SHP77 (cell line): Measurements from ENCODE around the gene PLPP1.

Experiments
- DNase-seq, 2 experiments: peaks; one replicate each; lab custom pipeline; 2025; lab: John Stamatoyannopoulos, UW

PLPP1 gene

GRCh38 chr5:55406292-55406691 lies 128.5 kb downstream of the PLPP1 start:
- DNase-seq: no peak

DNA sequence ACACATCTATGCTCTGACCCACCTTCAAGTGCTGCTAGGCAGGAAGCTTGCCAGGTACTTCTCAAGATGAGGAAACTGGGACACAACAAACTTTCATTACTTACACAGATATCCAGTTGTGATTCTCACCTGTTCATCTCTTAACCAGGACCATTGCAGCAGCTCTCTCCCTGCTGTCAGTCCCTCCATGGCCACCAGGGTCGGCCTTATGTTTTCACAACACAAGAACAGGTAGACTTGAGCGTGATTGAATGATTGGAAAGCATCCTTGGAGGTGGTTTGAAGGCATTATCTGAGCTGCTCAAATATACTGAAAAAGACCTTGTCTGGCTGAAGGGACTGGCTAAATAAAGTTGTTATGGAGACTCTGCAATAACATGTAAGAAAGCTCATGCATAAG lies 132.6 kb downstream of the PLPP1 start:
- DNase-seq: no peak

DNA sequence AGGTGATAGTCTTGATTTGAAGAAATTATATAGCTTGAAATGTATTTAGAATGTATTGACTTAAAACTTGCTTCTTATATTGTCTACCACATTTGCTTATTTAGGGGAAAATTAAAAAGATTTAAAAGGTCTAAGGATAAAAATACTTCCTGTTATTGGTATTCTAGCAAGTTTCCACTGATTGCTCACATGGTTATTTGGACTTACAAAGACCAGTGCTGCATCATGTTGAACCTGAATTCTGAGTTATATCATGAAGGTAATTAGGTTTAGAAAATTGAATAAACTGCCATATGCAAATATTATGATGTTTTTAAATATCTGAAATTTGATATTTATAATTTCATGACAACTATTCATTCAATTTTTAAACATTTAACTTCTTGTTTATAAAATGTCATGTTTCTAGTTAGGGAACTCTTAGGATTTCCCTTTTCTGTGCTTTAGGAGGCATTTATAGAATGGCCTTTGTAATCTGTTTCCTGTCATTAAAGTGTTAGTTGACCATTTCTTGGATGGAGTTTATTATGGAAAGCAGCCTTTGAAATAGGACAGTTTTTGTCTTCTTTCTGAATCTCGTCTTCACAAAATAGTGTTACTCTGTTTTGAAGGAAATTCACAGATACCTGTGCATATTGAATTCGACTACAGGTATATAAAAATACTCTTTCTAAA lies 141.1 kb downstream of the PLPP1 start:
- DNase-seq: no peak

DNA sequence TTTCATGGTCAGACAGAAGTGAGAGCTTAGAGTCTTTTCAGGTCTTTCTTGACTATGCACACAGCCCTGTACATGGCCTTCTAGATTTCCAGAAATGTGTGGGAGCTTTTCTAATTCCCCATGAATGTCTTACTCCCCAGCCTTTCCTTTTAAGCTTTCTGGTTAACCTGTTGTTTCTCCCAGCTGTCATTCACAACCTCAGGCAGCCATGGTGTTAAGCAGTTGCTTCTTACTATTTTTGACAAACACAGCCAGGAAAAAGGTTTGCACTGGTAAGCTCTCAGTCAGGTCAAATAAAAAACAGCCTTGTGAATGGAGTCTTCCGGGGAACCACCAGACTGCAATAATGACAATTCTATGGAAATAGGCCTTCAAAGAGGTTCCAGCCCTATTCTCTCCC lies 142.1 kb downstream of the PLPP1 start:
- DNase-seq: no peak

- DNase-seq: no peak
These were observed 143.1 kb downstream of the PLPP1 start for GRCh38 chr5:55391707-55392106.

GRCh38 chr5:55387865-55388264 lies 146.9 kb downstream of the PLPP1 start:
- no peak for DNase-seq

DNA sequence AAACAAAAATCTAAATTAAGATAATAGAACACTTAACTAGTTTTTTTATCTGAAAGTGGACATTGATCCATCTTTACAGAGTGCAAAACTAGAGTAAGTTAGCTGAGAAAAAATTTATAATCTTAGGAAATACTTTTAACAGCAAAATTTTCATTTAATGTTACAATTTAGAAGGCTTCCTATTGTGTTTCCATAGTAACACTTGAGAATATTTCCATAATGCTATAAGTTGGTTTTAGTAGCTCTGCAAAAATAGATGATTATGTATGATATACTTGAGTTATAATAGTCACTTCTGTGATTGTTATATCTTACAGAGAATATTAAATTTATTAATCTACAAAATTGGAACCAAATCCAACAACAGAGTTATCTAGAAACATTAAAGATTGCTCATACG lies 148.4 kb downstream of the PLPP1 start:
- DNase-seq: no peak

- no peak for DNase-seq
These were observed 148.9 kb downstream of the PLPP1 start for GRCh38 chr5:55385846-55386245.

DNA sequence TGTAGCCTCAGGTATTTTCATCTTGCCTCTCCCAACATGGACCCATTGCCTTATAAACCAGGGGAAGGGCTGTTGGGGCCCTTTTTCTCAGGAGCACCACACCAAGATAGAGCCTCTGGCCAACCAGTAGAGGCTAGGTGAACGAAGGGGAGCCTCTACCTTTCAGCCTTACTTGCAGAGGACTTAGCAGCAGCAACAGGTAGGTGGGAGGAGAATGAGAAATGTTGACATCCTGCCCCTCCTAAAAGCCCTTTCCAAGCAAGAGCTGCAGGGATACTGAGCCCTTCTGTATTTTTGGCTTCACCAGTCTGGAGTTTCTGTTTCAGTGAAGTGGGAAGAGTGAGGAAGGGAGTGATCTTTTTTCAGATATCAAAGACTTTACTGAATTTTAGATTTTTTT lies 149.5 kb downstream of the PLPP1 start:
- no peak for DNase-seq

GRCh38 chr5:55384072-55384471 lies 150.7 kb downstream of the PLPP1 start:
- DNase-seq: no peak

DNA sequence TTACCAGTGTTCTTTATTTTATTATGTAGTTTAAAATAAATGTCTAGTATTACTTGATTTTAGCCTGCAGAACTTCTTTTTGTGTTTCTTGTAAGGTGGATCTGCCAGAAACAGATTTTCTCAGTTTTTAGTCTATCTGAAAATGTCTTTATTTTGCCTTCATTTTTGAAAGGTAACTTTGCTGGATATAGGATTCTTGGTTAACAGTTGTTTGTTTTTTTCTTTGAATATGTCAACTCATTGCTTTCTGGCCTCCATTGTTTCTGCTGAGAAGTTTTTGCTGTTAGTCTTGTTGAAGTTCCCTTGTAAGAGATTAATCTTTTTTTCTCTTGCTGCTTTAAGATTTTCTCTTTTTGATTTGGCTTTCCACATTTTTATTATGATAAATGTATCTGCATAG lies 151.5 kb downstream of the PLPP1 start:
- no peak for DNase-seq

DNA sequence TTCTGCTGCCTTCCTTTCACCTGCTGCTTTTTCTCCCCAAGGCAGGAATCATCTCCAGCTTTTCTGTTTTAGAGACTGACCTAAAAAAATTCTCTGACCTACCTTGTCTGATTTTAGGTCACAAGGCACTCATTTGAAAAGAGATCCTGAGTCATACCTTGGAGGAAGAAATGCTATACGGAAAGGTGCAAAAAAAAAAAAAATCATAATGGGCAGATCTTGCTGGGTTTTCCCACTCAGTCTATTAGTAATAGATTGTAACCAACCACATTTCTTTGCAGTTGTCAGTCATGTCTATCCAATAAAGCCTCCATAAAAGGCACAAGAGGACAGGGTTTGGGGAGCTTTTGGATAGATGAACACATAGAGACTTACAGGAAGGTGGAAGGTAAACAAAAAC lies 157.0 kb downstream of the PLPP1 start:
- no peak for DNase-seq
